Kidney (tissue), 14 donors: ENCODE measurements around the gene WDR73. TPM values are rescaled to one million over a fixed set of nuclear protein-coding genes. Genes with fewer than 3 reads are reported as not detected.

Experiments used
- DNase-seq, 5 donors: peaks; one replicate each; pipeline ENCODE4 v3.0.0-alpha.2; 2013 to 2020
- FAIRE-seq: peaks from 2 replicates; lab custom pipeline; 2012; peaks lifted over from hg19 to GRCh38; lab: Jason Lieb, UNC
- H3K27ac ChIP-seq, 2 donors: one replicate each; pipeline ENCODE4 v1.7.0; 2013; ENCODE audit warnings: low read depth in 2 of 2, low read length in 2 of 2, inconsistent platforms in 1 of 2
- H3K27me3 ChIP-seq: one replicate; pipeline ENCODE4 v1.7.1; 2013; ENCODE audit warnings: low read length, inconsistent platforms; ENCODE audit not compliant: control insufficient read depth, insufficient read depth
- H3K36me3 ChIP-seq, 3 donors: one replicate each; pipeline versions ENCODE4 v1.7.0 to v1.7.1; 2013; ENCODE audit warnings: low read length in 3 of 3, control low read depth in 1 of 3, inconsistent platforms in 1 of 3; ENCODE audit not compliant: insufficient read depth in 3 of 3, control insufficient read depth in 2 of 3
- H3K4me1 ChIP-seq, 3 donors: one replicate each; pipeline versions ENCODE4 v1.7.0 to v1.7.1; 2013; ENCODE audit warnings: low read length in 3 of 3, inconsistent platforms in 1 of 3, low read depth in 1 of 3; ENCODE audit not compliant: control insufficient read depth in 2 of 3, insufficient read depth in 2 of 3
- H3K4me3 ChIP-seq, 3 donors: one replicate each; pipeline versions ENCODE4 v1.7.0 to v1.8.1; 2013; ENCODE audit warnings: low read length in 3 of 3, control low read depth in 1 of 3, inconsistent platforms in 1 of 3
- H3K9ac ChIP-seq, 3 donors: one replicate each; pipeline versions ENCODE4 v1.7.0 to v1.7.1; 2013; ENCODE audit warnings: low read length in 3 of 3, control low read depth in 1 of 3, inconsistent platforms in 1 of 3
- H3K9me3 ChIP-seq, 3 donors: one replicate each; pipeline versions ENCODE4 v1.7.0 to v1.7.1; 2013; ENCODE audit warnings: low read length in 3 of 3, control low read depth in 1 of 3, inconsistent platforms in 1 of 3; ENCODE audit not compliant: control insufficient read depth in 2 of 3, insufficient read depth in 1 of 3
- CTCF ChIP-seq: IDR thresholded peaks from 3 replicates; pipeline ENCODE4 v1.5.1; 2012; ENCODE audit warnings: mild to moderate bottlenecking, moderate library complexity, borderline replicate concordance; ENCODE audit not compliant: insufficient read depth; ENCODE audit errors: extremely low read depth
- intact Hi-C: fragments of 100-400 bp; cut with DNase I; formaldehyde crosslinking; loops from one replicate; pipeline ENCODE4 v1.11.1; 2022
- polyA plus RNA-seq: library from polyadenylated mRNA; stranded (reverse); fragments of 350-450 nt; fragmentation: Illumina TruSeq; extraction: RNeasy Lipid Tissue Mini Kit (QIAGEN cat#74804); gene quantifications from one replicate; pipeline ENCODE4 v1.2.3, GENCODE V29; 2014; ENCODE audit warnings: low read depth, low replicate concordance; ENCODE audit not compliant: insufficient read depth
- total RNA-seq: library from RNA; stranded (reverse); fragmentation: NEBNext Ultra II Directional; extraction: Animal tissue kit (Norgen Biotek cat#: 25700); gene quantifications from one replicate; pipeline ENCODE4 v1.2.1, GENCODE V29; 2021
- donor health status: control.
- donor health status: control.
- donor health status: control.
- donor health status: control.
- donor health status: control.
- donor health status: DM: yes; HTN: yes; CAD: no.
- donor health status: Normal renal cell carcinoma (clear cell type).

The WDR73 gene
- total and polyA plus RNA-seq, 2 donors from 2014 or later, result 26.2 to 39.2 TPM

GRCh38 chr15:84599906-84600305 is 54.2 kb downstream of the WDR73 start:
- no peak overlapping the region for H3K27ac ChIP-seq
- peaks cover 0 to 5% (median 3%) of the 10 kb centered on the region in 3 donors for H3K36me3 ChIP-seq
- H3K27me3 ChIP-seq, result no peaks in the 10 kb centered on the region
- peak in 1 of 5 donors; percentile 66 for DNase-seq
- no peak overlapping the region for H3K9ac ChIP-seq
- no peaks in the 10 kb centered on the region for H3K9me3 ChIP-seq
- TF ChIP-seq CTCF, result no peak
- FAIRE-seq, result no peak
- intact Hi-C loops, result loop anchor here (10.0 kb wide), 1 partner anchor 325 kb away; no protein-coding TSS in a partner anchor
- H3K4me1 ChIP-seq, result peaks cover 0 to 3% (median 0%) of the 10 kb centered on the region in 3 donors
- no peak overlapping the region for H3K4me3 ChIP-seq

- intact Hi-C loops, result loop anchor here (10.0 kb wide), 1 partner anchor 326 kb away; no protein-coding TSS in a partner anchor
- peak; percentile 70 for TF ChIP-seq CTCF
- H3K36me3 ChIP-seq, result peaks cover 0 to under 1% (median 0%) of the 10 kb centered on the region in 3 donors
- DNase-seq (peak in 3 of 5 donors; percentile 40 to 67 (median 60)), FAIRE-seq (no peak)
- H3K27me3 ChIP-seq, result no peaks in the 10 kb centered on the region
- no peaks in the 10 kb centered on the region for H3K9me3 ChIP-seq
- no peaks in the 10 kb centered on the region for H3K4me1 ChIP-seq
- no peak overlapping the region for H3K9ac ChIP-seq
- H3K27ac ChIP-seq, result no peak overlapping the region
- no peak overlapping the region for H3K4me3 ChIP-seq
Measured at GRCh38 chr15:84598993-84599392, 55.1 kb downstream of the WDR73 start.

DNA sequence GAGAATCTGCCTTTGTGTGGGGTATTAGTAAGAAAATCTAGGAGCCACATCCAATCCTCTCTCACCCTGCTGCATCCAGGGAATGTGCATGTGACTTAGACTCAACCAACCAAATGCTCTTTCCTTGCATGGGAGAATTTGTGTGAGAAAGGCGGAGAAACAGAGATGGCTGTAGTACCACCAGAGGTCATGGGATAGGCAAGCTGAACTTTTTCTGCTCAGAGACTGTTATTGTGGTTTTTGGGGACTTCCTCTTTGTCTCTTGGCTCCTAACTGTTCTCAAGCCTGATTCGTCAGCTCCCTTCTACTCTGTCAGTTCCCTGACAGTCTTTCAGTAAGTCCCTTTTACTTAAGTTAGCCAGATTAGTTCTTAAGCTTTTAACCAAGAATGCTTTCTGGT is 55.8 kb downstream of the WDR73 start:
- Histone ChIP-seq H3K9ac (no peak overlapping the region), H3K4me1 (no peaks in the 10 kb centered on the region), H3K27me3 (no peaks in the 10 kb centered on the region), H3K9me3 (no peaks in the 10 kb centered on the region), H3K36me3 (no peaks in the 10 kb centered on the region), H3K27ac (no peak overlapping the region), H3K4me3 (no peak overlapping the region)
- DNase-seq (no peak), FAIRE-seq (no peak)
- no peak for TF ChIP-seq CTCF
- intact Hi-C loops, result loop anchor here (10.0 kb wide), 1 partner anchor 327 kb away; no protein-coding TSS in a partner anchor

- Histone ChIP-seq H3K4me3 (no peak overlapping the region), H3K4me1 (no peaks in the 10 kb centered on the region), H3K9ac (no peak overlapping the region), H3K27ac (no peak overlapping the region), H3K27me3 (no peaks in the 10 kb centered on the region), H3K36me3 (no peaks in the 10 kb centered on the region), H3K9me3 (no peaks in the 10 kb centered on the region)
- FAIRE-seq (no peak), DNase-seq (no peak)
- no peak for TF ChIP-seq CTCF
- intact Hi-C loops, result loop anchor here (10.0 kb wide), 1 partner anchor 328 kb away; no protein-coding TSS in a partner anchor
Measured at GRCh38 chr15:84597296-84597695, 56.8 kb downstream of the WDR73 start.
